PFSK-1 (cell line): Measurements from ENCODE around the gene SETBP1.

ENCODE experiments used
- POLR2AphosphoS5 ChIP-seq: IDR thresholded peaks from 2 replicates; pipeline ENCODE4 v1.6.1; 2012; ENCODE audit warnings: low read depth, mild to moderate bottlenecking, control low read depth, low read length, moderate library complexity
- TAF1 ChIP-seq: IDR thresholded peaks from 2 replicates; pipeline ENCODE4 v1.6.1; 2012; ENCODE audit warnings: low read length, control low read depth, borderline replicate concordance; ENCODE audit not compliant: insufficient read depth
- TF ChIP-seq, protein P1 (sequence below), 2 experiments: IDR thresholded peaks; 2 replicates each; pipeline versions ENCODE4 v1.6.1 to v1.8.0; 2011 to 2012; ENCODE audit warnings: low read depth in 2 of 2, low read length in 2 of 2, control low read depth in 1 of 2, inconsistent platforms in 1 of 2, mild to moderate bottlenecking in 1 of 2, moderate library complexity in 1 of 2; ENCODE audit not compliant: insufficient read depth in 1 of 2

- TF ChIP-seq, protein P1, sequence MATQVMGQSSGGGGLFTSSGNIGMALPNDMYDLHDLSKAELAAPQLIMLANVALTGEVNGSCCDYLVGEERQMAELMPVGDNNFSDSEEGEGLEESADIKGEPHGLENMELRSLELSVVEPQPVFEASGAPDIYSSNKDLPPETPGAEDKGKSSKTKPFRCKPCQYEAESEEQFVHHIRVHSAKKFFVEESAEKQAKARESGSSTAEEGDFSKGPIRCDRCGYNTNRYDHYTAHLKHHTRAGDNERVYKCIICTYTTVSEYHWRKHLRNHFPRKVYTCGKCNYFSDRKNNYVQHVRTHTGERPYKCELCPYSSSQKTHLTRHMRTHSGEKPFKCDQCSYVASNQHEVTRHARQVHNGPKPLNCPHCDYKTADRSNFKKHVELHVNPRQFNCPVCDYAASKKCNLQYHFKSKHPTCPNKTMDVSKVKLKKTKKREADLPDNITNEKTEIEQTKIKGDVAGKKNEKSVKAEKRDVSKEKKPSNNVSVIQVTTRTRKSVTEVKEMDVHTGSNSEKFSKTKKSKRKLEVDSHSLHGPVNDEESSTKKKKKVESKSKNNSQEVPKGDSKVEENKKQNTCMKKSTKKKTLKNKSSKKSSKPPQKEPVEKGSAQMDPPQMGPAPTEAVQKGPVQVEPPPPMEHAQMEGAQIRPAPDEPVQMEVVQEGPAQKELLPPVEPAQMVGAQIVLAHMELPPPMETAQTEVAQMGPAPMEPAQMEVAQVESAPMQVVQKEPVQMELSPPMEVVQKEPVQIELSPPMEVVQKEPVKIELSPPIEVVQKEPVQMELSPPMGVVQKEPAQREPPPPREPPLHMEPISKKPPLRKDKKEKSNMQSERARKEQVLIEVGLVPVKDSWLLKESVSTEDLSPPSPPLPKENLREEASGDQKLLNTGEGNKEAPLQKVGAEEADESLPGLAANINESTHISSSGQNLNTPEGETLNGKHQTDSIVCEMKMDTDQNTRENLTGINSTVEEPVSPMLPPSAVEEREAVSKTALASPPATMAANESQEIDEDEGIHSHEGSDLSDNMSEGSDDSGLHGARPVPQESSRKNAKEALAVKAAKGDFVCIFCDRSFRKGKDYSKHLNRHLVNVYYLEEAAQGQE (IDR thresholded peaks at IDR 0.05; ENCODE audit: insufficient read depth in 1 of 2, low read depth in 2 of 2, low read length in 2 of 2), result no peak
- TF ChIP-seq TAF1, result no peak
- TF ChIP-seq POLR2AphosphoS5, result no peak
These were observed 87.1 kb downstream of the SETBP1 start for GRCh38 chr18:44767807-44768206.
